Activated naive CD4-positive, alpha-beta T cell treated with anti-CD3 and anti-CD28 coated beads, Interleukin-2, amount 50 U/mL, for 16 hours (primary cell): ENCODE data around the gene GAS2L2.
"Not testable (repeated sequence)": the region's sequence is repeated elsewhere in the genome, so short reads cannot be mapped to it uniquely, and the experiment has no call there.

Source experiments
- DNase-seq: peaks from one replicate; pipeline ENCODE4 v3.0.0-alpha.2; 2020

The GAS2L2 gene

DNA sequence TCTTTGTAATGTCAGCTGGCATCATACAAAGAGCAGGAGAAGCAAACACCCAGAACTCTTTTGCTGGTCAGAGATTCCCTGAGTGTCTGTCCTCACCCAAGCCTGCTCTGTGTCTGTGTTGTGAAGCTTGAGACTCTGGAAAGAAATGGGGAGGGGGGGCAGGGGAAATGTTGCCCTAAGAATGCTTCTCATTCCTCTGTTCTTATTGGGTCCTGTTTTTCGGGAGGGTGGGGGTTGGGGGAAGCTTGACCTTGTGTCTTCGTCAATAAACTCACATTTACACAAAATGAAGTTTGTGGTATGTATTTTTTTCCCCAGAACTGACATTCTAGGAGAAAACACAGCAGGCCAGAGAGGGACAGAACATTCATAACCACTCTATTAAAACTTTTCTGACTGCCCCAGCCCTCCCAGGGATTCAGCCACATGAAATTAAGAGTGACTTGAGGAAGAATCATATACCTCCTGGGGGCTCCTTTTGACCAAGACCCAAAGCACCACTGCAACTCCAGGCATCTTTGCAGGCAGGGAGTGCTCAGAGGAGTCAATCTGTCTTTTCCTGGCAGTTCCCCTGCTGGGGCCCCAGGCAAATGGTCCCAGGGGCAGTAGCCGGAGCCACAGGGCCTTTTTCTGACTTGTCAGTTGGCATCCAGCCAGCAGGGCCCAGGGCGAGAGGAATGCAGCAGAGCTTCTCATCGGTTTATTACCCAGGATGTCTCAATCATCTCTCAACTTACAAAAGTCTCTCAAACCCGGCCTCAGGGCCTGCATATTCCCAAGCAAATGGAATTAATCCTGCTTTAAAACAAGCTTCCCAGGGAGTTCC lies 26.7 kb downstream of the GAS2L2 start:
- no peak for DNase-seq

DNA sequence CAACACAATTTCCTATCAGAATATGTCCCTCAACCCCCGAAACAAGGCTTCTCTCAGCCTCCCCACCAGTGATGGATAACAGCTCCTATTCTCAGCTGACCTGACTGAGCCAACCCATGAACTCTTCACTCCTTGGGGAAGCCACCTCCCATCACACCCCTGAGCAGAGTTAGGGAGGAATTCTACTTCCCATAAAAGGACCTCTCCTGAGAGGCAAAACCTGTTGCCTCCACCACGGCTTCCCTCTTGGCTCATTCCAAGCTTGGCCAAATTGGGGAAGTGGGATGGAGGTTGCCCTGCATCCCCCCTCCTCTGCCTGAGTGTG lies 27.3 kb downstream of the GAS2L2 start:
- DNase-seq = no peak

DNA sequence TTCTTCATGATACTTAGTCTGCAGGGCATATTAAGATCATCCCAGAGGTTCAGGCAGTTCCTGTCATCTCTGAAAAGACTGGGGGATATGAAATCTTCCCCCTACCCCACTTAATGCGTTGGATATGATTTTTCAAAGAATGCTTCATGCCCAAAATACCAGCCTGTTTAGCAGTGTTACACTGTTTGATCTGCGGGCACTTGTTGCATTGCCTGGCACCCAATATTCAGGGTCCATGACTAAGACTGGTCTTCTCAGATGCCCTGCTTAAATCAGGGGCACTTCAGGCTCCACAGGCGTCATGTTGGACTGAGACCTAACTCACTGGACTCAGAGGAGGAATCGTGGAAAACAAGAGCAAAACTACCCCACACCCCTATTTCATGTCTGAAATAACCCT lies 28.0 kb downstream of the GAS2L2 start:
- no peak for DNase-seq

DNA sequence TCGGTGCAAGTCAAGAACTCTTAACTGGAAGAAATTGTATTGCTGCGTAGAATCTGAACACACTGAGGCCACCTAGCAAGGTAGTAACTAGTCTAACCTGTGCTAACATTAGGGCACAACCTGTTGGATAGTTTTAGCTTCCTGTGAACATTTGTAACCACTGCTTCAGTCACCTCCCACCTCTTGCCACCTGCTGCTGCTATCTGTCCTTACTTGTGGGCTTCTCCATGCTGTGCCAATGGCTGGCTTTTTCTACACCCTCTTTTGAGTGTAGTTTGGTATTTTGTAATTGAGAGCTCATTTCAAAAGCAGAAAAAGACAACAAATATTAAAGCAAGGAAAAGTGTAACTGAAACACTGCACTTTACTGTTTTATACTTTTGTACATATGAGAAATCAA lies 29.3 kb downstream of the GAS2L2 start:
- DNase-seq = no peak

DNA sequence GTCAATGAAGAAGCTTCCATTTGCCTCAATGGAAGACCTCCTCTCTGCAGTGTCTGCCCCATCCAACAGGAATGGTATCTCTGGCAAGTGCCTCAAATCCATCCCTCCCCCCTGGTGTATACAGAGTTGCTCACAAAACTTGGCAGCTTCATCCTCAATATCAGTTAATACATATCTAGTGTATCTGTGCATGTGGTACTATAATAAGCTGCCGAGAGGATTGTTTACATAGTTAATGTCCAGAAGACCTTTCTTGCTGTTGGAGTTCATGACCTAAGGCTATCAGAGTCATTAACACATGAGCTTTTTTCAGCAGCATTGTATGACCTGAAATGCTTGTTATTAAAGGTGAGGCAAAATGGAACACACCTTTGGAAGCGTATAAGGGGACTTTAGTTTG lies 35.6 kb downstream of the GAS2L2 start:
- no peak for DNase-seq

DNA sequence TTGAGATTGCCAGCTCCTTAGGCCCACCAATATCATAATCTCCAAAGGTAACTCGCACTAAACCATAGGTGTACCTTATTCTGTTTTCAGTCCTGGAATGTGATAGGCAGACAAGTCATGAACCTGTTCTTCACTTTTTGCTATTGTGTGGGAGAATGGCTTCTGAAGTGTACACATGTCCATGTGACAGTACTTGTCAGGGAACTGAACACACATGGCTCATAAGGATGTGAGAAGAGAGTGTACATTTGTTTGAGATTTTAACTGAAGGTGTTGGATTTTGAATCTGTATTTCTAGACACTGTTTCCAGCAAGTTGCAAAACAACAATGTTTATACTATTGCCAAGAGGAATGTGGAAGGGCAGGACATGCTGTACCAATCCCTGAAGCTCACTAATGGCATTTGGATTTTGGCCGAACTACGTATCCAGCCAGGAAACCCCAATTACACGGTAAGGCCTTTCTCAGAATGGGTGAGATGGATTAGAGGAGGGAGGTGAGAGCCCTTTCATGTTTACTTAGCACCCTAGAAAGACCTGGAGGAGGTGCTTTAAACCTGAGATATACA lies 36.1 kb downstream of the GAS2L2 start:
- DNase-seq = no peak

DNA sequence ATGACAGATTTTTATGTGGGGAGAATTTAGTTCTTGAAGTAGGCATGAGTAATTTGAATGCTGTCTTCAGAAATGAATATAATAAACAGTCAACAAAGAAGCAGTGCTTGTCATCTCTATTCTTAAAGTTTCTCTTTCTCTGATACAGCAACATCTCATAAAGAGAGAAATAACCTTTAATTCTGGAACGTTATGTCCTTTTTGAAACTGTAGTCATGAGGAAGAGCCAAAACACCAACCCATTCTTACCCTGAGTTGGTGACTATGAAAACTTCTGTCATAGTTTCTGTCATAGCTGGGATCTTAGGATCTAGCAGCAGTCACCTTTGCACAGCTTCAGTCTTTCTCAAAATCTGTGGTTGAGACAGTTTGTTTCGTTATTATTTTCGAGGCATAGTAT lies 36.9 kb downstream of the GAS2L2 start:
- DNase-seq = no peak

DNA sequence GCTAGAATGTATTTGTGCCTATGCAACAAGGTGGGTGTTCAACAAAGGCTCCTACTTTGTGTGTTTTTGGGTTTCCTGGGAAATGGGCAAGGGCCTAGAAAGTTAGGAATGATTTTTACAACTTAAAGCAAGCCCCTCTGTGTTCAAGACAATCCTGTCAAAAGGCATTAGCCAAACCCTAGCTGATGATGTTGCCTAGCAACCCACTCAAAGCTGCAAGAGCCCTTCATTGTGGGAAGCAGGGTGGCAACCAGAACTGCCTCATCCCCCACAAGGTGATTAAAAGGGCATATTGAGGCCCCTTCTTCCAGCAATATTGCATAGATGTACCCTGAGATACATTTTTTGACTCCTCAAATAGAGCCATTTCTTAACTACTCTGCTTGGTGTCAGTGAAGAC lies 37.6 kb downstream of the GAS2L2 start:
- DNase-seq = no peak

DNA sequence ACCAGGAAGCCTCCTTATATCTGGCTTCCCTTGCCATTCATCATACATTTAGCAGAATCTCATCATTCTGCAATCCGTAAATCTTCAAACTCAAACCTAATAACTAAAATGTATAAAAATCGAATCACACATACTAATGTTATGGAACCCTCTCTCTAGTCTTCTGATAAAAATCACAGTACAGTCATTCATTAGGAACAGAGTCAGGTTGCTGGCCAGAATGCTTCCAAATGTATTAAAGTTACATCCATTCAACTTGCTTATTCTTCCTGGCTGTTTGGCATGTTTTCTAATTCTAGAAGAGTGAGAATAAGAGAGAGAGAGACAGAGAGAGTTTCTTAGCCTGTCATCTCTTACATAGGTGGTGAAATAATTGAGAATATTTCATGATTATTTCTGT lies 38.1 kb downstream of the GAS2L2 start:
- no peak for DNase-seq

DNA sequence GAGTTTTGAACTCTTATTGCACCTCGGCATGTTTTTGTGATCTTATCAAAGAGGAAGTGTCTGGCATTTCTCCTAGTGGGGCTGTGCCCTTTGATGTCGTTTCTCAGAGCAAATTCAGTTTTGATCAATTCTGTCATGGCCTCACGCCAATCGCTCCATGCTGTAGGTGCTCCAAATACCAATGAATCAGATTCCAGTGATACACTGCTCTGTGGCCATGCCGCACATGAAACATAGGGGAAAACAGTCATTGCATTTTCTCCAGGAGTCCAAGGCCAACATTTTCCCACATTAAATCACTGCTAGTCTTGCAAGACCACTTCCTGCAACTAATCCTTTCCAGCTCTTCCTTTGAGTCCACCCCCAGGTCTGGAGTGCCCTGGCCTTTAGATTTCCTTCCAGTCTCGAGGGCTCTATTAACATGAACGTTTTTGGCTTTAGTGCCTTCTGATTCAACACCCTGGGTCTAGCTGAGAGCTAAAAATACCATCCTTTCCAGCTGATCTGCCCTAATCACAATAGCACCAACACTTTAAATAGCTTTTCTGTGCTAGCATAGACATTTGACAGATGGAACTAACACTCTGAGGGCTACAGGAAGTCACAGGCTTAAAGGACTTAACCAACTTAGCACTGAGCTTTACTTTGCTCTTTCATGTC lies 39.8 kb downstream of the GAS2L2 start:
- no peak for DNase-seq

DNA sequence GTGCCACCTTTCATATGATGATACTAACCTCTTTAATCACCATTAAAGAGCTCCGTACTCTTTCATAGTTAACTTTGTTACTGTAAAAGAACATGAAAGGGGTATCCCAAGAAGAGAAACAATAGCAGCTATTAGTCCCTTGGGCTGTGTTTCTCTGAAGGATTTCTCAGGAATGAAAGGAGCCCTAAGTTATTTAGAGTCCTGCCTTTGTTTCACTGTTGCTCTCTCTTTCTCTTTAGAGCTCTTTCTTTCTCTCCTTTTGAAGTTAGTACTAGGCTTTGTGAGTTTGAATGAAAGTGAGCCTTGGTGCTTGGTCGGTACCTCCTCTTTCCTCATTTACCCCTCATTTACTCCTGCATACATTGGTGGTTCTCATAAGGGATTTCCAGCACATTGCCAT lies 42.1 kb downstream of the GAS2L2 start:
- no peak for DNase-seq

DNA sequence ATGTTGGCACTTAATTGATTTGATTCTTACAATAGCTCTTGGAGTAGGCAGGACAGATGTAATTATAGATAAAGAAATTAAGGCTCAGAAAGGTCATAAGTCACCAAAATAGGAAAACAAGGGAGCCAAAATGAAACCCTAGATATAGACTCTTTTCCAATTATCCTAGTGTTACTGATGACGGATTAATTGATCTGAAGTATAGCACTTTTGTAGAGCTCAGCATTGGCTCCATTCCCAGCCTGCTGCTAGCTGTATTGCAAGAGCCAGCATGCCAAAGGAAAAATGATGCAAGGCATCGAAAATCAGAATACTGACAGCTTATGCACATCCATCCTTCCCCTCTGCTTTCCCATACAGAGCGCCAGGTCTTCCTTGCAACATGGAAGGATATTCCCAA lies 43.2 kb downstream of the GAS2L2 start:
- DNase-seq = no peak

DNA sequence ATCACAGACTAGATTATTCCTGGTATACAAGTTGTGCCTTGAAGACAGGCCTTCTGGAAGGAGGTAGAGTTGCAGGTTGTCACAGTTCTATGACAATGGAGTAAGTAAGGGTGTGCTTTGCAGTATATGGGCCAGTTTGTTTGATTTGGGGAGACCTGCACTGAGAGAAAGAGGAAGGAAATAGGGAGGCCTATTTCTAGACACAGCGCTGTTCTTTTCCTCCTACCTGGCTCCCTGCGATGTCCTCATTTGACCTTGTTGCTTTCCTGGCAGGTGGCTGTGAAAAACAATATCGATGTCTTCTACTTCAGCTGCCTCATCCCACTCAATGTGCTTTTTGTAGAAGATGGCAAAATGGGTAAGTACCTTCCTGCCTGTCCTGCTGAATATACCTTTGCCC lies 44.1 kb downstream of the GAS2L2 start:
- DNase-seq = no peak

DNA sequence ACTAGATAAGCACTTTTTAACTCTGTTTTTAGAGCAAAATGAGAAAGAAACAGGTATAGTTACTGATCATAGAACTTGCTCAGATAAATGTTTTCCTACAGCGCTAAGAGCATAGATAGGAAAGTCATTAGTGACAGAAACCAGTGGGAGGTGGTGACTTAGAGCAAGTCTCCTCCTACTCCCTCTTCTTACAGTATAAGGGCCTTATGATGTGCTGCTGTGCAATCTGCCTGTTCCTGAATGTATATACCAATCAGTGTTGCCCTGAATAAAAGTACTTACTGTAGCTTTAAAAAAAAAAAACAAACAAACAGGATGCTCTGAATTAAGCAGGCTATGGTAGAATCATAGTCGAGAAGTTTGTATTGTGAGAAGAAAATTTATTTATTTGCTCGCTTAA lies 44.9 kb downstream of the GAS2L2 start:
- peak; percentile 12 for DNase-seq

DNA sequence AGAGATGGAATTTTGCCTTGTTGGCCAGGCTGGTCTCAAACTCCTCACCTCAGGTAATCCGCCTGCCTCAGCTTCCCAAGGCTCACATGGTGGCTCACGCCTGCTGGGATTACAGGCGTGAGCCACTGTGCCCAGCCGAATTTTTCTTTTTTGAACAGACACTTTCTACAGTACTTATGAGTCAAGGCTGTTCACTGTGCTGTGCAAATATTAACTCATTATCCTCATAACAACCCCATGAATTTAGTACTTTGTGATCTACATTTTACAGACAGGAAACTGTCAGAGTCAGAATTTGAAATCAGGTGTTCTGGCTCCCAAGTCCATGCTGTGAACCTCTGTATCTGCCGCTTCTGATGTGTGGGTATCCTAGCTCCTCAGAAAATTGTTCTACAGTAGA lies 47.3 kb downstream of the GAS2L2 start:
- DNase-seq = no peak

DNA sequence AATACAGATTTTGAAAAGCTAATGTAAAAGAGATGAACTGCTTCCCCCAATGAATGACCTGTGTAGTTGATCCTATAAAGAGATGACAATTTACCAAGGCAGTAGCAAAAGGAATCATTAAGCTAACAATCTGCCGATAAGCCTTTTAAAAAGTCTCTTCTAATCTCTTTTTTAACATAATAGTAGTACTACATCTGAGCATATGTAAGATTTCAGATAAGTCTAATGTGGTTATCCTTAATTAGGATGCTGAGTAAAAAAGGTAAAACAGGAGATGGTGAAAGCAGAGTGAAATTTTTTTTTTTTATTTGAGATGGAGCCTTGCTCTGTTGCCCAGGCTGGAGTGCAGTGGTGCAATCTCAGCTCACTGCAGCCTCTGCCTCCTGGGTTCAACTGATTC lies 47.8 kb downstream of the GAS2L2 start:
- no peak for DNase-seq

DNA sequence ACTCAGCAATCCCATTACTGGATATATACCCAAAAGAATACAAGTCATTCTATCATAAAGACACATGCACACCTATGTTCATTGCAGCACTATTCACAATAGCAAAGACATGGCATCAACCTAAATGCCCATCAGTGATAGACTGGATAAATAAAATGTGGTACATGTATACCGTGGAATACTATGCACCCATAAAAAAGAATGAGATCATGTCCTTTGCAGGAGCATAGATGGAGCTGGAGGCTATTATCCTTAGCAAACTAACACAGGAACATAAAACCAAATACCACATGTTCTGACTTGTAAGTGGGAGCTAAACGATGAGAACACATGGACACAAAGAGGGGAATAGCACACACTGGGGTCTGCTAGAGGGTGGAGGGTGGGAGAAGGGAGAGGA lies 49.7 kb downstream of the GAS2L2 start:
- DNase-seq = not testable (repeated sequence)

DNA sequence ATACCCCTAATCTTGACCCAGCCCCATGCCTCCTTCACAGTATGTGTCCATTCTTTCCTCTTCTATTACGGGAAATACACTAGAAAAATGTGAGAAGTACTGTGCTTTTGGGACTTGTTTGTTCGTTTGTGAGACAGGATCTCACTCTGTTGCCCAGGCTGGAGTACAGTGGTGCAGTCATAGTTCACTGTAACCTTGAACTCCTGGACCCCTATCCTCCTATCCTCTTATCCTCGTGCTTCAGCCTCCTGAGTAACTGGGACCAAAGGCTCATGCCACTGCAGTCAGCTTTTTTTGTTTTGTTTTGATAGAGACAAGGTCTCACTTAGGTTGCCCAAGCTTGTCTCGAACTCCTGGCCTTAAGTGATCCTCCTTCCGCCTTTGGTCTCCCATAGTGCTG lies 51.5 kb downstream of the GAS2L2 start:
- DNase-seq = no peak

DNA sequence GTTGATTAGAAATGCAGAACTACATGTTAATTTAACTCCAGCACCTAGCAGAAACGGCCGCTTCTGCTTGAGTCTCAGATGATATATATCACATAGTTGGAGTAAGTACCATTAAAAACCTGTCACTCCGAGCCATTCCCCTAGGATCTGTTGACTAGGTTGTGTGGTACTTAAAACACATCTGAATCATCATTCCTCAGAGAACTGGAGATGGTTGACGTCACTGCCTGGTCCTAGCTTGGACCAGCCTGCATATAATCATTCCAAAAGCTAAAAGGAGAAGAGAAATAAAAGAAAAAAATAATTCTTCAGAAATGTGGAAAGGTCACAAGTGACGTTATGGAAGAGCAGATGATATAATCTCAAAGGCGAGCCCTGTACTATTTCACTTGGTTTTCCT lies 52.9 kb downstream of the GAS2L2 start:
- DNase-seq = no peak

DNA sequence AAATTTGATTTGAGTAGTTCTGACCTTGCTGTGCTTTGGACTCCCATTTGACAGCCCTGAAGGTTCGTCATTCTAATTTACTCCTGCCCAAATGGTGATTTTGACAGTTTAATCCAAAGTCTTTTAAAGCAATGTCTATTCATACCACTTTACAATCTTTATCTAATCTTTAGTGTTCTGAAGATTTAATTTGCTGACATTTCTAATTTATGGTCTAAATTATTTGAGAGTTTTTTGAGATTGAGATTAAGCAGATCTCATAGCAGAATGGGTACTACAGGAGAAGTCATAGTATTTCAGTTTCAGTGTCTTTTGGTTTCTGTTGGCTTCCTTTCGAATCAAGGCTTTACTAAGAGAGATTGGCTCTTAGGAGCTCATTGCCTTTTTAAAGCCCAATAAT lies 54.2 kb downstream of the GAS2L2 start:
- DNase-seq = no peak

DNA sequence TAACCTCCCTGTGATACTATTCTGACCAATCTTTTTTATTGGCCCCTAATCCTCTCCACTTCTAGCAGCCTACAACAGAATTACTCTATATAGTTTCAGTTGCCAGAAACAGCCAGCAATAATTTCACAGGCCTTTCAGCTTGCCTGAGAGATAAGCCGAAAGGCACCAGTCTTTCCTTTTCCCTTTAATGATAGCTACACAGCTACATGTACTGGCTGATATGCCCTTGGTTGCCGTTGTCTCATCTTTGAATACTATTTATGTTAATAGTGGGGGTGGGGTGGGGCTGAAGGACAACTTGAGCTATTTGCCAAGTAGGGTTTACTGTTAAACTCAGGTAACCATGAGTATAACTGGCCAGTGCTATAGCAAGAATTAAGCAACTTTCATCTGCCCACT lies 57.4 kb downstream of the GAS2L2 start:
- no peak for DNase-seq

DNA sequence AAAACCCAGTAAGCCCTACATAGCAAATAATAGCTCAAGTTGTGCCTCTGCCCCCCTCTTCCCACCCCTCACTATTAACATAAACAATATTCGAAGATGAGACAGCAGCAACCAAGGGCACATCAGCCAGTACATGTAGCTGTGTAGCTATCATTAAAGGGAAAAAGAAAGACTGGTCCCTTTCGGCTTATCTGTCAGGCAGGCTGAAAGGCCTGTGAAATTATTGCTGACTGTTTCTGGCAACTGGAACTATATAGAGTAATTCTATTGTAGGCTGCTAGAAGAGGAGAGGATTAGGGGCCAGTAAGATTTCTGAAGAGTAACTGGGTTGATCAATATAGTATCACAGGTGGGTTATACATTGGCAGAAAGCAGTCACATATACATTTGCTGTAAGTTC lies 58.1 kb downstream of the GAS2L2 start:
- no peak for DNase-seq
